Measurements from ENCODE around the gene CDHR2. TPM values are rescaled to one million over a fixed set of nuclear protein-coding genes. Genes with fewer than 3 reads are reported as not detected.

CDHR2 gene
- total and polyA plus RNA-seq, 2 experiments from 2014 or later = 0.59 to 0.60 TPM

DNA sequence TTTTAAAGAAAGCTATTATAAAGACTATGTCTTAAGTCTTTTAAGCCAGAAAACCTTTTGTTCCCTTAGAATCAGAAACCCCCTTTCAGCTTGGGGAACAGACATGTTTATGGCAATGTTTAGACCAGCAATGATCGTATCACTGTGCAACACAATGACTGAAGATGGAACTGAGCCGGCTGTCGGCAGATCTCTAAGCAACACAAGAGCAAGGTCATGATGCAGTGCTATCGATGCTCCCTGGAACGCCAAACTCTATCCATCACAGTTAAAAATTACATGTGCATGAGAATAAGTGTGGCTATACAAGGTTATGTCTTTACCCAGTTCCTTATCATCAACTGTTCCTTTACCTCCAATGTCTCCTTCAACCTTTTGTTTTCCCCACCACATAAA, 10.2 kb upstream of the CDHR2 start:
- Histone ChIP-seq H3K27me3 (no peaks in the 10 kb centered on the region), H3K9me3 (ENCODE audit: low read depth) (no peaks in the 10 kb centered on the region), H3K36me3 (no peaks in the 10 kb centered on the region), H3K4me3 (no peak overlapping the region), H3K4me1 (ENCODE audit: low read depth) (peaks cover 25% of the 10 kb centered on the region), H3K27ac (no peak overlapping the region)
- no peak for DNase-seq (ENCODE audit: low read depth in 1 of 2, low spot score in 1 of 2)
- TF ChIP-seq, protein P1, sequence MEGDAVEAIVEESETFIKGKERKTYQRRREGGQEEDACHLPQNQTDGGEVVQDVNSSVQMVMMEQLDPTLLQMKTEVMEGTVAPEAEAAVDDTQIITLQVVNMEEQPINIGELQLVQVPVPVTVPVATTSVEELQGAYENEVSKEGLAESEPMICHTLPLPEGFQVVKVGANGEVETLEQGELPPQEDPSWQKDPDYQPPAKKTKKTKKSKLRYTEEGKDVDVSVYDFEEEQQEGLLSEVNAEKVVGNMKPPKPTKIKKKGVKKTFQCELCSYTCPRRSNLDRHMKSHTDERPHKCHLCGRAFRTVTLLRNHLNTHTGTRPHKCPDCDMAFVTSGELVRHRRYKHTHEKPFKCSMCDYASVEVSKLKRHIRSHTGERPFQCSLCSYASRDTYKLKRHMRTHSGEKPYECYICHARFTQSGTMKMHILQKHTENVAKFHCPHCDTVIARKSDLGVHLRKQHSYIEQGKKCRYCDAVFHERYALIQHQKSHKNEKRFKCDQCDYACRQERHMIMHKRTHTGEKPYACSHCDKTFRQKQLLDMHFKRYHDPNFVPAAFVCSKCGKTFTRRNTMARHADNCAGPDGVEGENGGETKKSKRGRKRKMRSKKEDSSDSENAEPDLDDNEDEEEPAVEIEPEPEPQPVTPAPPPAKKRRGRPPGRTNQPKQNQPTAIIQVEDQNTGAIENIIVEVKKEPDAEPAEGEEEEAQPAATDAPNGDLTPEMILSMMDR (IDR thresholded peaks at IDR 0.05; ENCODE audit: low read depth, low read length) = no peak

DNA sequence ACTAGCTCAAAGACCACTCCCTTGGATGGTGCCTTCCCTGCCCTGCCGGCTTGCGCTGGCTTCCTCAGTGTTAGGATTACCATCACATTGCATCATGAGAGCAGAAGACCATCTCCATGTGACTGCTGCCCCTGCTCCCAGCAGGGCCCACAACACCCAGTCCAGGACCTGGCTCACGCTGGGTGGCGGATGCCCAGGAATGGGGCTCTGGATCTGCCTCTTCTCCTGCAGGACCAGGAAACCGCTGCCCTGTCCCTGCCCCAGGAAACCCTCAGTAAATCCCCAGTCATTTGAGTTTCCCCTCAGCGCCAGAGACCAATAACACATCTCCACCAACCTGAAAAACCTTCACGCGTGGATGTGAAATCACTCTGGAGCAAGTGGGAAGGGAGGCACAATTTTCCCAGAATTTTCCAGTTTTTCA, 8.7 kb upstream of the CDHR2 start:
- H3K27me3 ChIP-seq = no peaks in the 10 kb centered on the region
- no peaks in the 10 kb centered on the region for H3K9me3 ChIP-seq (ENCODE audit: low read depth)
- DNase-seq (ENCODE audit: low read depth in 1 of 2, low spot score in 1 of 2) = no peak
- H3K4me1 ChIP-seq (ENCODE audit: low read depth) = peaks cover 11% of the 10 kb centered on the region
- TF ChIP-seq, protein P1 (IDR thresholded peaks at IDR 0.05; ENCODE audit: low read depth, low read length) = no peak
- no peak overlapping the region for H3K27ac ChIP-seq
- H3K36me3 ChIP-seq = no peaks in the 10 kb centered on the region
- H3K4me3 ChIP-seq = no peak overlapping the region

DNA sequence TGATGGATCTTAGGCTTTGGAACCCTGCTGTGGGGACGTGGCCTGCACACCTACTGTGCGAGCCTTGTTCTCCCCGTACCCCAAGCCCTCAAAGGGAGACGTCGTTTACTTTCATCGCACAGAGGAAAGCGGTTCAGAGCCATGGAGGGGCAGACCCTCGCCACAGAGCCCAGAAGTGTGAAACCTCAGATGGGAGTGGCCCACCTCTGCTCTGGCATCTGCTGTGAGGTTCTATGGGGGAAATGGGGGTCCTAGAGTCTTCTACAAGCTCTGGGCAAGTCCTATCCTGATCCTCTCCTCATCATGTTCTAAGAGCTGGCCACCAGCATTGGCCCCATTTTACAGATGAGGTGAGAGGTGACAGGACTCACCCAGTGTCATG, 8.2 kb upstream of the CDHR2 start:
- no peaks in the 10 kb centered on the region for H3K36me3 ChIP-seq
- no peaks in the 10 kb centered on the region for H3K9me3 ChIP-seq (ENCODE audit: low read depth)
- no peaks in the 10 kb centered on the region for H3K27me3 ChIP-seq
- TF ChIP-seq, protein P1 (IDR thresholded peaks at IDR 0.05; ENCODE audit: low read depth, low read length) = no peak
- H3K4me3 ChIP-seq = no peak overlapping the region
- peaks cover 11% of the 10 kb centered on the region for H3K4me1 ChIP-seq (ENCODE audit: low read depth)
- H3K27ac ChIP-seq = peak overlapping the region; percentile 27
- no peak for DNase-seq (ENCODE audit: low read depth in 1 of 2, low spot score in 1 of 2)

DNA sequence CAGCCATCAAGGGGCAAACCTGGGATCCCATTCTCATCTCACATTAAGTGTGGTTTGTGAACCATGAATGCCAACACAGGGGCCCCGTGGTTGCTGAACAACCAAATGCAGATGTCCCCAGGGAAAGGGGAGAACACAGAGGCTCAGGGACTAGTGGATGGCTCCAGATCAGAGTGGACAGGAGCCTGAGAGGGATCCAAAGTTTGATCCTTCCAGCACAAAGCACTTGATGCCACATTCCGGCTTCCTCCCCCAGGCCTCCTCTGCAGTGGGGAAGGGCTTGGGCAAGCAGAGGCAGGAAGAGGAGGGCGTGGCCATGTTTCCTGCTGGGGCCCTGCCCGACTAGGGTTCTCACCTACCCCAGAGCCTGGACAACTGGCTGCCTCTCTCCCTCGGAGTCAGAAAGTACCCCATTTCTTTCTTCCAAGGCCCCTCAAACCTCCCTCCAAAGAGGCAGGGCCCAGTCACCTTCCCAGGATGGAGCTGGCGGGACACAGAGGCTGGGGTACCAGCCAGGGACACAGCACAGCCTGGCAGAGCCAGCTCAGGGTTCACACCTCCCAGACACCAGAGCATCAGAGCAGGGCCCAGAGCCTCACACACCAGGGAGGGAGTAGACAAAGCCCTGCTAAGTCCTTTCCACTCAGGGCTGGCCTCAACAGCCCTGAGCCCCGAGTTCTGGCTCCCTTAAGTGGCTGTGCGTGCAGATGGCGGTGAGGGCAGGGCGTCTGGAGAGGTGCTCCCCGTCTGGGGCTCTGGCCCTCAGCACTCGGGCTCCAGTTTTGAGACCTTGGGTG, 7.6 kb upstream of the CDHR2 start:
- TF ChIP-seq, protein P1 (IDR thresholded peaks at IDR 0.05; ENCODE audit: low read depth, low read length) = no peak
- H3K36me3 ChIP-seq = no peaks in the 10 kb centered on the region
- no peaks in the 10 kb centered on the region for H3K27me3 ChIP-seq
- H3K4me3 ChIP-seq = no peak overlapping the region
- H3K9me3 ChIP-seq (ENCODE audit: low read depth) = no peaks in the 10 kb centered on the region
- DNase-seq (ENCODE audit: low read depth in 1 of 2, low spot score in 1 of 2) = peak; percentile 64 to 73
- peak overlapping the region; percentile 27 for H3K27ac ChIP-seq
- H3K4me1 ChIP-seq (ENCODE audit: low read depth) = peaks cover 11% of the 10 kb centered on the region

DNA sequence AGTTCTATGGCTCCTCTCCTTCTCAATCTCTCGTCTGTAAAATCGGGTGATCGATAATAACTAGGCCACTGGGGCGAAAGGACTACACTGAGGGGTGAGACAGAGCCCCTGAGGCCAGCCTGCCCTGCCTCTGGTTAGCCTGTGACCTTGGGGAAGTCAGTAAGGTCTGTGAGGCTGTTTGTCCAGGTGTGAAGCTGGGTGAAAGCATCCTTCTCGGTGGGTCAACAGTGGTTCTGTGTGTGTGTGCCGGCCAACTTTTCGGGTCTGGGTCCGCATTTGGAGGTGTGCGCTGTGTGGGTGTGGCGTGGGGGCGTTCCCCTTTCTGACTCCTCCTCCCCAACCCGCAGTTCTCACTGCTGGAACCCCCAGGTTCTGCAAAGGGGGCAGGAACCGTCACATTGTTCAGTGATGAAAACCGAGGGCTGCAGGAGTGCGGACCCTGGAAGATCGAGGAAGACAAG, 7.0 kb upstream of the CDHR2 start:
- TF ChIP-seq, protein P1 (IDR thresholded peaks at IDR 0.05; ENCODE audit: low read depth, low read length) = no peak
- no peak for DNase-seq (ENCODE audit: low read depth in 1 of 2, low spot score in 1 of 2)
- H3K27ac ChIP-seq = peak overlapping the region; percentile 27

More for the DNA sequence above, 7.0 kb upstream of the CDHR2 start:
- H3K4me3 ChIP-seq = peak overlapping the region; percentile 74
- H3K9me3 ChIP-seq (ENCODE audit: low read depth) = no peaks in the 10 kb centered on the region
- H3K4me1 ChIP-seq (ENCODE audit: low read depth) = peaks cover 11% of the 10 kb centered on the region
- H3K27me3 ChIP-seq = no peaks in the 10 kb centered on the region
- no peaks in the 10 kb centered on the region for H3K36me3 ChIP-seq
